Neuronal stem cell (in vitro differentiated cells): ENCODE data around the gene SMIM41.
A peak's percentile ranks its signal among the peaks of the same experiment; 100 is the strongest.

ENCODE experiments used
- DNase-seq: peaks from one replicate; pipeline ENCODE4 v3.0.0-alpha.2; 2013; ENCODE audit warnings: low spot score
- H2AFZ ChIP-seq: one replicate; pipeline ENCODE4 v1.6.1; 2013; ENCODE audit warnings: mild to moderate bottlenecking, low read length, inconsistent platforms
- H2AK5ac ChIP-seq: 2 replicates; pipeline ENCODE4 v1.6.1; 2013; ENCODE audit warnings: low read depth, mild to moderate bottlenecking, inconsistent platforms, low read length, moderate library complexity, mixed read lengths
- H2BK120ac ChIP-seq: 2 replicates; pipeline ENCODE4 v1.6.1; 2013; ENCODE audit warnings: low read depth, mild to moderate bottlenecking, inconsistent platforms, low read length, moderate library complexity, mixed read lengths
- H2BK12ac ChIP-seq: one replicate; pipeline ENCODE4 v1.6.1; 2013; ENCODE audit warnings: low read length, inconsistent platforms
- H2BK15ac ChIP-seq: 2 replicates; pipeline ENCODE4 v1.6.1; 2013; ENCODE audit warnings: mild to moderate bottlenecking, low read length, inconsistent platforms, mixed read lengths
- H2BK5ac ChIP-seq: one replicate; pipeline ENCODE4 v1.6.1; 2013; ENCODE audit warnings: inconsistent platforms, mild to moderate bottlenecking, low read length, moderate library complexity
- H3K14ac ChIP-seq: one replicate; pipeline ENCODE4 v1.6.1; 2013; ENCODE audit warnings: low read length, inconsistent platforms
- H3K18ac ChIP-seq: 2 replicates; pipeline ENCODE4 v1.6.1; 2013; ENCODE audit warnings: low read length, inconsistent platforms
- H3K23ac ChIP-seq: 2 replicates; pipeline ENCODE4 v1.6.1; 2013; ENCODE audit warnings: low read depth, mild to moderate bottlenecking, mixed read lengths, low read length, inconsistent platforms; ENCODE audit not compliant: poor library complexity
- H3K27ac ChIP-seq: replicated peaks from 3 replicates; pipeline ENCODE4 v1.5.1; 2013; ENCODE audit warnings: low read length, inconsistent platforms
- H3K27me3 ChIP-seq, 3 experiments: 2 replicates each; pipeline ENCODE4 v1.6.1; 2013; ENCODE audit warnings: low read length in 3 of 3, mild to moderate bottlenecking in 2 of 3, inconsistent platforms in 1 of 3, low read depth in 1 of 3, mixed read lengths in 1 of 3, moderate library complexity in 1 of 3; ENCODE audit not compliant: control insufficient read depth in 3 of 3, insufficient read depth in 3 of 3
- H3K36me3 ChIP-seq, 2 donors: replicated peaks in 1 of 2; 2 replicates each; pipeline ENCODE4 v1.6.1; 2013; ENCODE audit warnings: low read length in 2 of 2; ENCODE audit not compliant: control insufficient read depth in 2 of 2, insufficient read depth in 2 of 2
- H3K4ac ChIP-seq: 2 replicates; pipeline ENCODE4 v1.6.1; 2013; ENCODE audit warnings: inconsistent platforms, mild to moderate bottlenecking, low read length, moderate library complexity
- H3K4me1 ChIP-seq, 2 donors: 1 replicate in 1 of 2; 2 replicates in 1 of 2; pipeline ENCODE4 v1.6.1; 2013; ENCODE audit warnings: low read length in 2 of 2, low read depth in 1 of 2; ENCODE audit not compliant: control insufficient read depth in 2 of 2, insufficient read depth in 1 of 2
- H3K4me2 ChIP-seq: one replicate; pipeline ENCODE4 v1.6.1; 2013; ENCODE audit warnings: mild to moderate bottlenecking, low read length, inconsistent platforms; ENCODE audit not compliant: insufficient read depth, poor library complexity, severe bottlenecking
- H3K4me3 ChIP-seq, 2 donors: 2 replicates each; pipeline ENCODE4 v1.5.1; 2013; ENCODE audit warnings: low read length in 2 of 2, mild to moderate bottlenecking in 2 of 2, inconsistent platforms in 1 of 2, moderate library complexity in 1 of 2
- H3K79me1 ChIP-seq: one replicate; pipeline ENCODE4 v1.6.1; 2013; ENCODE audit warnings: low read depth, mild to moderate bottlenecking, inconsistent platforms, low read length, moderate library complexity
- H3K9ac ChIP-seq: one replicate; pipeline ENCODE4 v1.6.1; 2013; ENCODE audit warnings: mild to moderate bottlenecking, low read depth, low read length, inconsistent platforms; ENCODE audit not compliant: poor library complexity
- H3K9me3 ChIP-seq, 2 donors: replicated peaks in 1 of 2; 2 replicates each; pipeline versions ENCODE3 to v1.6.1; 2013; ENCODE audit warnings: low read length in 2 of 2, mild to moderate bottlenecking in 2 of 2, inconsistent platforms in 1 of 2, low read depth in 1 of 2, mixed read lengths in 1 of 2, moderate library complexity in 1 of 2; ENCODE audit not compliant: control insufficient read depth in 2 of 2, insufficient read depth in 1 of 2
- H4K8ac ChIP-seq: one replicate; pipeline ENCODE4 v1.6.1; 2013; ENCODE audit warnings: low read depth, mild to moderate bottlenecking, inconsistent platforms, low read length, moderate library complexity
- H4K91ac ChIP-seq: one replicate; pipeline ENCODE4 v1.6.1; 2013; ENCODE audit warnings: low read length, low read depth, mild to moderate bottlenecking, inconsistent platforms; ENCODE audit not compliant: poor library complexity
- WGBS, 2 donors: extraction: QIAGEN DNeasy Blood & Tissue Kit; methylation state at CpG; one replicate each; pipeline ENCODE4 v1.1.7; 2013; ENCODE audit warnings: missing lambda C conversion rate in 2 of 2, mixed read lengths in 1 of 2; ENCODE audit not compliant: insufficient read length in 2 of 2, insufficient replicate concordance in 1 of 2; ENCODE audit errors: extremely low coverage in 2 of 2; 5-methylcytosine and 5-hydroxymethylcytosine counted together

Gene SMIM41

DNA sequence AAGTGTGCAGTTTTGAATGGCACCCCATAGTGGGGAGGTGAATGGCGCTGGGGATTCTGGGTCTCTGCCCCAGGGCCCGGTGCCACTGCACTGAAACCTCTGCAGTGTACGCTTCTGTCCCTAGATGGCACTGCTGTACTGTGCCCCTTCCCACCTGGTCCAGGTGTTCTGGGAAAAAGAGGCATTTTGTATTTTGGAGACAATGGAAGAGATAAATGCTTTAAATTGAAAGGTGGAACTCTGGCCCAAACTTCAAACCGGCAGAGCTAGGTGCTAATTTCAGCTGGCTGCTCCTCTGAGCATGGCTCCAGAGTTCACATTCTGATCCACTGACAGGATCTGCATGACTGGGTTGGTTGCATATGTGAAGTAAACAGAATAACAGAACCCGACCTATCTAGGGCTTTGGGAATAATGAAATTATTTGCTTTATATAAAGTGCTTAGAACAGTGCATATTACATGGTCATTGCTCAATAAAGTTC, 60.1 kb downstream of the SMIM41 start:
- H2BK15ac ChIP-seq, result no peak overlapping the region
- no peak overlapping the region for H2AK5ac ChIP-seq
- no peak overlapping the region for H4K91ac ChIP-seq
- no peaks in the 10 kb centered on the region for H3K36me3 ChIP-seq
- H3K4me3 ChIP-seq, result no peak overlapping the region
- no peak overlapping the region for H3K23ac ChIP-seq
- H3K18ac ChIP-seq, result no peak overlapping the region
- peaks cover 2 to 12% of the 10 kb centered on the region in 2 donors for H3K4me1 ChIP-seq
- no peaks in the 10 kb centered on the region for H3K79me1 ChIP-seq
- WGBS, 2 donors, result no CpG with 5 or more reads among the region's 5 CpGs
- H3K14ac ChIP-seq, result no peak overlapping the region
- DNase-seq, result no peak
- H2AFZ ChIP-seq, result no peak overlapping the region
- H4K8ac ChIP-seq, result no peak overlapping the region
- H3K9me3 ChIP-seq, result no peaks in the 10 kb centered on the region
- H3K9ac ChIP-seq, result no peak overlapping the region
- H2BK12ac ChIP-seq, result no peak overlapping the region
- H2BK120ac ChIP-seq, result no peak overlapping the region
- no peak overlapping the region for H3K4ac ChIP-seq
- no peak overlapping the region for H2BK5ac ChIP-seq
- H3K4me2 ChIP-seq, result no peak overlapping the region
- no peak overlapping the region for H3K27ac ChIP-seq
- H3K27me3 ChIP-seq, result peaks cover 0 to 2% (median 0%) of the 10 kb centered on the region in 3 experiments

DNA sequence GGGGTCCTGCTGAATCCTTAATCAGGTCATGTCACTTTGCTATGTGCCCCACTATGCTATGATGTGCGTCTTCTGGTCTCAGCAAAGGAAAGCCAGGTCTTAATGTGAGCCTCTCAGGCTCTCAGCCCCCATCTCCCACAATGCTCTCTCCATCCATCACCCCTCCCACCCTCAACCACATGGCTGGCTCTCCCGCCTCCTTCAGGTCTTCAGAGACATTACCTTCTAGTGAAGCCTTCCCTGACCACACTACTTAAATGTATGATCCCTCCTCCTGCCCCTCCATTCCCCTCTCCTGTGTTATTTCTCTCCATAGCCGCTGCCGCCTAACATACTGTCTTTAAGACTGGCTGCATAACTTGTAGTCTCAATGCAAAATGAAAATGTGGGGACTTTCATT, 61.8 kb downstream of the SMIM41 start:
- H3K4me2 ChIP-seq, result no peak overlapping the region
- H3K79me1 ChIP-seq, result no peaks in the 10 kb centered on the region
- H4K8ac ChIP-seq, result no peak overlapping the region
- WGBS, 2 donors, result no CpG with 5 or more reads among the region's 4 CpGs
- no peak overlapping the region for H3K4ac ChIP-seq
- no peak overlapping the region for H2BK12ac ChIP-seq
- no peak overlapping the region for H3K27ac ChIP-seq
- H3K4me3 ChIP-seq, result no peak overlapping the region
- no peak for DNase-seq
- H3K23ac ChIP-seq, result no peak overlapping the region
- H2BK5ac ChIP-seq, result no peak overlapping the region
- no peaks in the 10 kb centered on the region for H3K9me3 ChIP-seq
- no peak overlapping the region for H2BK120ac ChIP-seq
- H3K9ac ChIP-seq, result no peak overlapping the region
- peak overlapping the region; percentile 25 for H2AFZ ChIP-seq
- no peak overlapping the region for H3K14ac ChIP-seq
- H3K18ac ChIP-seq, result no peak overlapping the region
- no peak overlapping the region for H2AK5ac ChIP-seq
- no peaks in the 10 kb centered on the region for H3K36me3 ChIP-seq
- H2BK15ac ChIP-seq, result no peak overlapping the region
- H3K27me3 ChIP-seq, result peaks cover 0 to 2% (median 0%) of the 10 kb centered on the region in 3 experiments
- no peak overlapping the region for H4K91ac ChIP-seq
- H3K4me1 ChIP-seq, result peaks cover 13 to 25% of the 10 kb centered on the region in 2 donors

- Histone ChIP-seq H3K14ac (no peak overlapping the region), H3K27me3 (peaks cover 0 to 2% (median 0%) of the 10 kb centered on the region in 3 experiments), H2BK120ac (no peak overlapping the region), H3K27ac (no peak overlapping the region), H3K23ac (no peak overlapping the region), H2BK5ac (no peak overlapping the region), H2BK12ac (no peak overlapping the region), H2BK15ac (no peak overlapping the region), H4K8ac (no peak overlapping the region), H3K9ac (no peak overlapping the region), H3K18ac (no peak overlapping the region), H2AFZ (no peak overlapping the region), H3K79me1 (no peaks in the 10 kb centered on the region), H4K91ac (no peak overlapping the region), H3K9me3 (no peaks in the 10 kb centered on the region), H3K4ac (no peak overlapping the region), H3K36me3 (no peaks in the 10 kb centered on the region), H3K4me2 (no peak overlapping the region), H3K4me3 (no peak overlapping the region), H3K4me1 (peaks cover 13 to 25% of the 10 kb centered on the region in 2 donors), H2AK5ac (no peak overlapping the region)
- no CpG with 5 or more reads among the region's 8 CpGs for WGBS, 2 donors
- DNase-seq, result no peak
Observed at GRCh38 chr12:52141875-52142274, 62.4 kb downstream of the SMIM41 start.

GRCh38 chr12:52142431-52142830, 62.9 kb downstream of the SMIM41 start:
- H3K4me2 ChIP-seq, result no peak overlapping the region
- no peak overlapping the region for H2BK5ac ChIP-seq
- no peak overlapping the region for H3K4ac ChIP-seq
- no peak overlapping the region for H3K18ac ChIP-seq
- WGBS, 2 donors, result no CpG with 5 or more reads among the region's 5 CpGs
- no peak overlapping the region for H2AFZ ChIP-seq
- DNase-seq, result no peak
- H2AK5ac ChIP-seq, result no peak overlapping the region
- peaks cover 13 to 27% of the 10 kb centered on the region in 2 donors for H3K4me1 ChIP-seq
- no peaks in the 10 kb centered on the region for H3K36me3 ChIP-seq
- H4K91ac ChIP-seq, result no peak overlapping the region
- no peak overlapping the region for H3K9ac ChIP-seq
- H2BK120ac ChIP-seq, result no peak overlapping the region
- peaks cover 0 to 2% (median 0%) of the 10 kb centered on the region in 3 experiments for H3K27me3 ChIP-seq
- no peak overlapping the region for H4K8ac ChIP-seq
- no peaks in the 10 kb centered on the region for H3K9me3 ChIP-seq
- H3K14ac ChIP-seq, result no peak overlapping the region
- H3K23ac ChIP-seq, result no peak overlapping the region
- no peak overlapping the region for H2BK15ac ChIP-seq
- no peak overlapping the region for H2BK12ac ChIP-seq
- H3K79me1 ChIP-seq, result no peaks in the 10 kb centered on the region
- H3K27ac ChIP-seq, result no peak overlapping the region
- no peak overlapping the region for H3K4me3 ChIP-seq
